OCI-LY3 (cell line): ENCODE measurements around the gene RBL2.

ENCODE experiments used
- EZH2phosphoT487 ChIP-seq: fragments of 200-600 bp; shearing (Covaris generic); IDR thresholded peaks from 2 replicates; pipeline ENCODE4 v1.6.1; 2018; ENCODE audit warnings: antibody characterized with exemption, mixed run types, low read depth
- TF ChIP-seq, protein P1 (sequence below): fragments of 200-600, 300-600 bp; sonication (generic); IDR thresholded peaks from 2 replicates; pipeline ENCODE4 v1.5.1; 2014; ENCODE audit warnings: antibody characterized with exemption, low read length, low read depth

DNA sequence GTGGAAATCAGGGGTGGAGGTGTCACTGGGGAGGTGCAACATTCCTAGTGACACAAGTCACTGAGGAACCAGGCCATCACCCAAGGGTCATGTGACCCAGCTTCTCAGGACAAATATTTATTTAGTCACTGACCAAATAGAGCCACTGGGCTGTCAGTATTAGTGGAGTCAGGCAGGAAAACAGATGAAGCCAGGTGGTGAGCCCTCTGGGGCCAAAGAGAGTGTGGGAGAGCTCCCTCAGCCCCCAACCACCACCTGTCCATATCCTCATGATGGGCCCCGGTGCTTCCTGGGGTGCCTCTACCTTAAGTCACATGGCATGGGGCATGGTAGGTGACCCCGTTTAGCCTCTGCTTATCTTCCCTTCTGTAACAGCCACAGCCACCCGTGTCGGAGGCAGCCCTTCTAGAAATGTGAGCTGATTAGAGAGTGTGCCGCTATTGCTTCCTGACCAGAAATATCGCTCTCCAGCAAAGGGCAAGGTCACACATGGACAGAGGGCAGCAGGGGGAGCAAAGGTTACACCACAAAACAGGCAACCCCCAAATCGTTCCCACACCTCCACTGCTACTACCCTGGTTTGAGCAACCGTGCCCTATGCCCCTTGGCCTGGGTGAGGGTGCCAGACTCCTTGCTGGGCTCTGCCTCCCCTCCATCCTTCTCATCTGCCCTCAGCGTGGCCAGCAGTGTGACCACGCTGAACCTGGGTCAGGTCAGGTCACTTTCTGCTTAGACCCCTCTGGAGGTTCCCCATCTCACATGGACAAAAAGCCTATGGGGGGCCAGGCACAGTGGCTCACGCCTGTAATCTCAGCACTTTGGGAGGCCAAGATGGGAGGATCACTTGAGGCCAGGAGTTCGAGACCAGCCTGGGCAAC, 77.4 kb downstream of the RBL2 start:
- TF ChIP-seq, protein P1, sequence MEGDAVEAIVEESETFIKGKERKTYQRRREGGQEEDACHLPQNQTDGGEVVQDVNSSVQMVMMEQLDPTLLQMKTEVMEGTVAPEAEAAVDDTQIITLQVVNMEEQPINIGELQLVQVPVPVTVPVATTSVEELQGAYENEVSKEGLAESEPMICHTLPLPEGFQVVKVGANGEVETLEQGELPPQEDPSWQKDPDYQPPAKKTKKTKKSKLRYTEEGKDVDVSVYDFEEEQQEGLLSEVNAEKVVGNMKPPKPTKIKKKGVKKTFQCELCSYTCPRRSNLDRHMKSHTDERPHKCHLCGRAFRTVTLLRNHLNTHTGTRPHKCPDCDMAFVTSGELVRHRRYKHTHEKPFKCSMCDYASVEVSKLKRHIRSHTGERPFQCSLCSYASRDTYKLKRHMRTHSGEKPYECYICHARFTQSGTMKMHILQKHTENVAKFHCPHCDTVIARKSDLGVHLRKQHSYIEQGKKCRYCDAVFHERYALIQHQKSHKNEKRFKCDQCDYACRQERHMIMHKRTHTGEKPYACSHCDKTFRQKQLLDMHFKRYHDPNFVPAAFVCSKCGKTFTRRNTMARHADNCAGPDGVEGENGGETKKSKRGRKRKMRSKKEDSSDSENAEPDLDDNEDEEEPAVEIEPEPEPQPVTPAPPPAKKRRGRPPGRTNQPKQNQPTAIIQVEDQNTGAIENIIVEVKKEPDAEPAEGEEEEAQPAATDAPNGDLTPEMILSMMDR = no peak
- no peak for TF ChIP-seq EZH2phosphoT487
